Fibroblast of skin of right quadriceps (primary cell): ENCODE data around the gene ZFAND3.
"Not testable (repeated sequence)": the region's sequence is repeated elsewhere in the genome, so short reads cannot be mapped to it uniquely, and the experiment has no call there.

Experiments
- DNase-seq: peaks from one replicate; pipeline ENCODE4 v3.0.0-alpha.2; 2013

ZFAND3 gene

GRCh38 chr6:37940074-37940847 is 120.7 kb downstream of the ZFAND3 start:
- peak; percentile 53 for DNase-seq

DNA sequence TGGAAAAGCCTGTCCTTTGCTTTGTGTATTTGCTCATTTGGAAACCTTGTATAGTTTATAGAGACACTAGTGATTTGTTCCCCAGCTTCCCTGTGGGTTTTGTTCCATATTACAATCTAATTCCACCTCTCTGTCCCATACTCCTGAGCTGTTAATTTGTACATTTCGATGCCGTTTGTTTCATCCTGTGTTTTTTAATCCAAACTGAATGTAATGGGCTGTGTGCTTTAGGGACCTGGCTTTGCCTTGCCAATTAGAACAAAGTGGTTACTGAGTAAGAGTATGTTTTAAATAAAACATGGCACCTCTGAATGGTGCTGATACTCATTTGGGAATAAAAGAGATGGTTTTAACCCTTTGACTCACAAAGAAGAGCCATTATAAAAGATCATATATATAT is 122.3 kb downstream of the ZFAND3 start:
- no peak for DNase-seq

GRCh38 chr6:37942606-37943376 is 123.3 kb downstream of the ZFAND3 start:
- no peak for DNase-seq

DNA sequence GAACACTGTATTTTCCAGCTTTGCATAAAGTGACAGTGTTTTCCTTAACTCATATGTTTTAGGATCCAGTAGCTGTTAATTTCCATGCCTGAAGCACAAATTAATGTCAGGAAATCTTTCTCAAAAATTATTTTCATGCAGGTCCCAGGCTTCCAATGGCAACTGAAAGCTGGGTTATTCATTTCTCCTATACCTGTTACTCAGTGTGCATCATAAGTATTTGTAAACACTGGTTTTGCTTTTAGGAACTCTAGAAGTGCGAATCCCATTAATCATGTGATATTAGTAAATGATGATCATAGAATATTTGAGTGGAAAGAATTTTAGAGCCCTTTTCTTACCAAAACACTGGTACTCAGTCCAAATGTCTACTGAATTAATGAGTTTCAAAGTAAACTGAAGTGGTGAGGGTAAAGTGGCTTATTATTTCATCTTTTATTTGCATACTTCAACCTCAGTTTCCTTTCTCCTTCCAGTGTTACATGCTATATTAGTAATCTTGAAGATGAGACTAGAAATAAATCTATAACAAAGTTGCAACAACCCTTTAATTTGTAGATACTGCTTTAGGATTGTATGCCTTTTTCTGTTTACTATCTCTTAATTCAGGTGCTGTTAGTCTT is 124.0 kb downstream of the ZFAND3 start:
- no peak for DNase-seq

GRCh38 chr6:37946057-37946456 is 126.5 kb downstream of the ZFAND3 start:
- DNase-seq: no peak

DNA sequence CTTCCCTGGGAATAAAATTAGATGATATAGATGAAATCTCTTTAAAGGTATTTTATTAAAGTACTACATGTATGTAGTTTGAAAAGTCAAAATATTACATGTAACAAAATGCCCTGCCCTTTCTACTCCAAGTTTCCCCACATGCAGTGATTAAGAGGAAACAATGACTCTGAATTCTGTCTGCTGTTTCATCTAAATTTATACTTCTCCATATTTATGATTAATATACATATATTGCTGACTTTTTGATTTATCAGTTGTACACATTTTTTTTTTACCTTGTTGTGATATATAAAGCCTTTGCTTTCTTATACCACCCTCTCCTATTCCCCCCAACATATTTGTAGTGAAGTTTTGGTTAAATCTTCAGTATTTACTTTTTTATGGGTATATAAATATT is 127.9 kb downstream of the ZFAND3 start:
- no peak for DNase-seq

DNA sequence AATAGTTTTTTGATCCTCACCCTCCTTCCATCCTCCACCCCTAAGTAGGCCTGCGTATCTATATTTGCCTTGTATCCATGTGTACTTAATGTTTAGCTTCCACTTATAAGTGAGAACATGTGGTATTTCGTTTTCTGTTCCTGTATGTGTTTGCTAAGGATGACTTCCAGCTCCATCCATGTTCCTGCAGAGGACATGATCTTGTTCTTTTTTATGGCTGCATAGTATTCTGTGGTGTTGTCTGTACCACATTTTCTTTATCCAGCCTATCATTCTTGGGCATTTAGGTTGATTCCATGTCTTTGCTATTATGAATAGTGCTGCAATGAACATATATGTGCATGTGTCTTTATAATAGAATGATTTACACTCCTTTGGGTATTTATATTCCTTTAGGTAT is 129.1 kb downstream of the ZFAND3 start:
- not testable (repeated sequence) for DNase-seq

GRCh38 chr6:37952027-37952426 is 132.5 kb downstream of the ZFAND3 start:
- no peak for DNase-seq

- DNase-seq: no peak
Observed at GRCh38 chr6:37954791-37955190, 135.3 kb downstream of the ZFAND3 start.

GRCh38 chr6:37956711-37957275 is 137.3 kb downstream of the ZFAND3 start:
- no peak for DNase-seq

- no peak for DNase-seq
Observed at GRCh38 chr6:37959061-37959460, 139.5 kb downstream of the ZFAND3 start.

DNA sequence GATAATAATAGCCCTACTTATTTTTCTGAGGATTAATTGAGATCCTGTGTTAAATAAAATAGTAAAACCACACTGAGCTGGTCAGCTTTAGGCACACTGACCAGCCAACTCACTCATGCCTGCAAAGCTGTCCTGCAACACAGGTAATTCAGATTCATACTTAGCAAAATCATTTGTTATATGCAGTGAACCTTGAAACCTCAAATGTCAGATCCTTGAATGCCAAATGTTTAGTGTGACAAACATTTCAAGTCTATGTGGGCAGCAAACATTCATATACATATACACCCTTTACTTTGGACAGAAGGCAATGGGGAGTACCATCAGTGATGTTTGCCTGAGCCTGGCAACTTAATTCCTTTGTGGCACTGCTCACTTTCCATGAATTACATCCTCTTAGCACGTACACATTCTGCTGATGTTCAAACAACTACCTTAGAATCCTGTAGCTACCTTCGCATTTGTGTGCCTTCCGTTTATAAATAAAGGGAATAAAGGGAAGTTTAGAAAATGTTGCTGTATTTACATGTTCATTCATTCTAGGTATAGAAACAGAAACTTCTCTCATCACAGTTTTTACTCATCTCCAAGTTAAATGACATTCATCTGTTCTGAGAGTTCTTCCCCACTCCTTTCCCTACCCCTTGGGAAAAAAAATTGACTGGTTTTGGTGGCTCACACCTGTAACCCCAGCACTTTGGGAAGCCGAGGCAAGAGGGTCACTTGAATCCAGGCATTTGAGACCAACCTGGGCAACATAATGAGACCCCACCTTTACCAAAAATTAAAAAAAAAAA is 140.8 kb downstream of the ZFAND3 start:
- DNase-seq: no peak

DNA sequence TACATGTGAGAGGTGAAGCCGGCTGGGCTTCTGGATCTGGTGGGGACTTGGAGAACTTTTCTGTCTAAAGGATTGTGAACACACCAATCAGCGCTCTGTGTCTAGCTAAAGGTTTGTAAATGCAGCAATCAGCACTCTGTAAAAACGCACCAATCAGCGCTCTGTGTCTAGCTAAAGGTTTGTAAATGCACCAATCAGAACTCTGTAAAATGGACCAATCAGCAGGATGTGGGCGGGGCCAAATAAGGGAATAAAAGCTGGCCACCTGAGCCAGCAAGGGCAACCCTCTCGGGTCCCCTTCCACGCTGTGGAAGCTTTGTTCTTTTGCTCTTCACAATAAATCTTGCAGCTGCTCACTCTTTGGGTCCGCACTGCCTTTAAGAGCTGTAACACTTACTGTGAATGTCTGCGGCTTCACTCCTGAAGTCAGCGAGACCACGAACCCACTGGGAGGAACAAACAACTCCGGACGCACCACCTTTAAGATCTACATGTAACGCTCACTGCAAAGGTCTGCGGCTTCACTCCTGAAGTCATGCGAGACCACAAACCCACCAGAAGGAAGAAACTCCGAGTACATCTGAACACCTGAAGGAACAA is 143.1 kb downstream of the ZFAND3 start:
- not testable (repeated sequence) for DNase-seq

DNA sequence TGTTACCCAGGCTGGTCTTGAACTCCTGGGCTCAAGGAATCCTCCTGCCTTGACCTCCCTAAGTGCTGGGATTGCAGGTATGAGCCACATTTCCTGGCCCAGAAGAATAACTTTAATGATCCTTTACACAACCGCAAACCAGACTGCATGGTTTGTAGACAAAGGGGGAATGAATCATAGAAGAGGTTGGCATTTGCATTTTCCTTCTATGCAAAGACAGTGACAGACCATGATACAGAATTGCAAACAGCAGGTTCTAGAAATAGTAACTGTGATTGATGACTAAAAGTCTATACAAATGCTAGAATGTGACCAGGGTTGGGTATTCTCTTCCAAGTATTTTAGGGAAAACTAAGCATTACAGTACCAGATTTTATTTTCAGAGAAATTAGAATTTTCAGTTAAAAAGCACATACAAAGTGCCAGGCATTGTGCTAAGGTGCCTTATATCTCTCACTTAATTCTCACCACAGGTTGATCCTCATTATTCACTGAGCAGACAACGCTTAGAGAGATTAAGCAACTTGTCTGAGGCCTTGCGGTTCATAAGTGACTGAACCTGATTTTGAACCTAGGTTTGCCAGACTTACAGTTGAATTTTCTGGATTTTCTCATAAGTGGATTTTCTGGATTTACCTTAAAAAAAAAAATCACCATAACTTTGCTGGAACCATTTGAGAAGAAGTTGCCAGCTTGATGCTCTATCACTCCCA is 146.6 kb downstream of the ZFAND3 start:
- peak; percentile 39 for DNase-seq

GRCh38 chr6:37966801-37967200 is 147.3 kb downstream of the ZFAND3 start:
- no peak for DNase-seq

- no peak for DNase-seq
Observed at GRCh38 chr6:37967651-37968050, 148.1 kb downstream of the ZFAND3 start.

GRCh38 chr6:37971266-37971665 is 151.7 kb downstream of the ZFAND3 start:
- DNase-seq: no peak

DNA sequence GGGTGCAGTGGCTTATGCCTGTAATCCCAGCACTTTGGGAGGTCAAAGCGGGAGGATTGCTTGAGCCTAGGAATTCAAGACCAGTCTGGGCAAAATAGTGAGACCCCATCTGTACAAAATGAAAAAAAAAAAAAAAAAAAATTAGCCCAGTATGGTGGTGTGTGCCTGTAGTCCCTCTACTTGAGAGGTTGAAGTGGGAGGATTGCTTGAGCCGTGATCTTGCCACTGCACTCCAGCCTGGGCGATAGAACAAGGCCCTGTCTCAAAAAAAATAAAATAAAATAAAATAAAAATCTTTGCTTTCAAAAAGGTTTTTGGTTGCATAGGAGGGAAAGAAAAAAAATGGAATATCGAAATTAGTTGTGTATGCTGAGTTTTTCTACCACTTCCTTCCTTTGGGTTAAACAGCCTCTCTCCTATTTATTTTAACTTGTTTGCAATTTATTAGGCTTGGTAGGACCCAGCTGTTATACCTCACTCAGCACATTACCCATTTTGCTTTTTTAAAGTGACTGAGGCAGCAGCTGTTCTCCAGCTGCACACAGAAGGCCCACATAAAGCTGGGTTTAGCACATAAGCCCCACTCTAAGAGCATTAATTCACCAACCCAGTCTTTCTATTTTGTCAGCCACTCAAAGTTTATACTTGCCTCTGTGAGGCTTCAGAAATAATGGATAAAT is 152.3 kb downstream of the ZFAND3 start:
- no peak for DNase-seq

GRCh38 chr6:37972994-37973757 is 153.6 kb downstream of the ZFAND3 start:
- peak; percentile 39 for DNase-seq

DNA sequence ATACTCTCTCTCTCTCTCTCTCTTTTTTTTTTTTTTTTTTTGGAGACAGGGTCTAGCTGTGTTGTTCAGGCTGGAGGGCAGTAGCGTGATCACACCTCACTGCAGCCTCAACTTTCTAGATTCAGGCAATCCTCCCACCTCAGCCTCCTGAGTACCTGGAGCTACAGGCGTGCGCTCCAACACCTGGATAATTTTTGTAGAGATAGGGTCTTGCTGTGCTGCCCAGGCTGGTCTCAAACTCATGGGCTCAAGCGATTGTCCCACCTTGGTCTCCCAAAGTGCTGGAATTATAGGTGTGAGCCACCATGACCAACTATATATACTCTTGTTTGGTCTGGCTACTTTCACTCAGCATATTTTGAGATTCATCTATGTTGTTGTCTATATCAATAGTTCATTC is 154.9 kb downstream of the ZFAND3 start:
- no peak for DNase-seq
